Activated CD8-positive, alpha-beta memory T cell treated with anti-CD3 and anti-CD28 coated beads for 1 hour (primary cell): Measurements from ENCODE around the gene PPDPF.

Source experiments
- DNase-seq, 2 donors: peaks; one replicate each; pipeline ENCODE4 v3.0.0-alpha.2; 2020; ENCODE audit warnings: low read depth in 1 of 2; ENCODE audit errors: extremely low read depth in 1 of 2

The PPDPF gene

DNA sequence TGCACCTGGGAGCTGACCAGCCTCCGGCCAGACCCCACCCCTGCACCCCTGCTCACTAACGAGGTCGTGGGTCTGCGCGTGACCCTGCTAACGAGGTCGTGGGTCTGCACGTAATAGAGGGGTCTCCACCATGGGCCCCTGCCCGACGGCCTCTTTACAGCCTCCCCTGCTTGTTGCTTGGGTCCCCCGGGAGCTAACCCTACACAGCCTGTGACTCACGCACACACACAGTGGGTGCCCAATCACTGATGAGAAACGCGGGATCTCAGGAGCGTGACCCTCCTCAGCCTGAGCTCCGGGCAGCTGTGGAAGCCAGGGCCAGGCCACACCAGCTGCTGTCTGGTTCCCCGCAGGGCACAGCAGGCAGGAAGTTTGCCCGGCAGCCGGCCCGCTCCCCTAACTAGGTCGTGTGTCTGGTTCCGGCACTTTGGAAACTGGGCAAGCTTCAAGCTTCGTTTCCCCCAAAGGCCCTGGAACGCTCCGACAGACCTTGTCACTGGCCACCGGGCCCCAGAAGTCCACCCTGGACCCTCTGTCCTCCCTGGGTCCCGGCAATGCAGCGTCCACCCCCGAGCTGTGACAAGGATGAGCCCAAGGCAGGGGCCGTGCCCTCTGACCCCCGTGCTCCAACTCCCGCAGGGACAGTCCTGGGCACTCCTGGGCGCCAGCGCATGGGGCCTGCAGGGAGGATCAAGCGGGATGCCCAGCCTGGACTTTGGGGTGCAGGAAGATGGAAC lies 15.8 kb downstream of the PPDPF start:
- DNase-seq = no peak

- no peak for DNase-seq
Measured at GRCh38 chr20:63536997-63537524, 16.5 kb downstream of the PPDPF start, which contains the start of gene PTK6. TSS of gene PTK6 (minus strand) at chr20:63537376. CDS start at chr20:63537314, 62 bp downstream.

- peak; percentile 79 to 83 for DNase-seq
Measured at GRCh38 chr20:63537525-63538203, 17.1 kb downstream of the PPDPF start.

- DNase-seq = no peak
Measured at GRCh38 chr20:63538204-63539091, 17.9 kb downstream of the PPDPF start.

- no peak for DNase-seq
Measured at GRCh38 chr20:63539092-63539430, 18.5 kb downstream of the PPDPF start.

DNA sequence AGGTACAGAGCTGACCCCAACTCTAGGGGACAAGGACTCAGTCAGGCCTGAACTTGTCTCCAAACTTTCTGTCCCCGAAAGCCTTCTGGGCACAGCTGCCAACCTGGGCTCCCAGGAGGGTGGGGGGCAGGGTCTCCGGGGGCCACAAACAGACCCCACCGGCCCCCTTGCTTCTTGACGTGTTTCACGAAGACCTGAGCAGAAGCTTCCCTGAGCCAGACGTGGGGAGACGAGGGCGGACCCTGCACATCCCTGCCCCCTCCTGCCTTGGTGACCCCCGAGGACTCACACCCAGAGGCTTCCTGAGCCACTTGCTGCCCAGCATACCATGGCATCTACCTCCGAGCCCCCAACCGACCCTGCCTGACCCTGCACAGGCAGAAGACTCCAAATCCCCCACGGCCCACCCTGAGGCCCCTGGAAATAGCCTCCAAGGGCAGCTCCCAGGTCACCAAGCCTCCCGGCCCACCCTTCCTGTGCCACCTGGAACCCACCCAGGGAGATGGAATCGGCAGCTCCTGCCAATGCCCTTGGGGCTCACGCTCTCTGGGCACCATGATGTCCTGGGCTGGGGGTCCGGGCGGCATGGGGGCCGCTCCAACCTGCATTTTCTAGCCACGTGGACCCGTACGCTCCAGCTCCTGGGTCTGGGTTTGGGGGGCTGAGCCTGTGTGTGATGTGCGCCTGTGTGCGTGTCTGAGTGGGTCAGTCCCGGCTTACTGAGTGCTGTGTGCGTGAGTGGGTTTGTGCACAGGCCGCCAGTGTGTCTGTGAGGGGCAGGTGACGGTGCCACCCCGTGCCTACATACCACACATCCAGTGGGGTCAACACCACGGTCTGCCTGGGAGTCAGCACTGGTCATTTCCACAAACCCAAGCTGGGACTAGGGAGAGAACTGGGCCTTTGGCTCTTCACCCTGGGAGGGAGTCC lies 19.1 kb downstream of the PPDPF start:
- no peak for DNase-seq

GRCh38 chr20:63540417-63541186 lies 20.0 kb downstream of the PPDPF start:
- DNase-seq = no peak

- no peak for DNase-seq
Measured at GRCh38 chr20:63541371-63541770, 20.8 kb downstream of the PPDPF start.

GRCh38 chr20:63542031-63542559 lies 21.5 kb downstream of the PPDPF start:
- DNase-seq = no peak

GRCh38 chr20:63542696-63543095 lies 22.1 kb downstream of the PPDPF start:
- DNase-seq = no peak

- no peak for DNase-seq
Measured at GRCh38 chr20:63543131-63543530, 22.6 kb downstream of the PPDPF start.

GRCh38 chr20:63543733-63544132 lies 23.2 kb downstream of the PPDPF start:
- DNase-seq = no peak

- DNase-seq = no peak
Measured at GRCh38 chr20:63544241-63544957, 23.8 kb downstream of the PPDPF start.

- DNase-seq = no peak
Measured at GRCh38 chr20:63544958-63545516, 24.5 kb downstream of the PPDPF start.

GRCh38 chr20:63545814-63546213 lies 25.2 kb downstream of the PPDPF start:
- DNase-seq = no peak

- DNase-seq = no peak
Measured at GRCh38 chr20:63546256-63546955, 25.8 kb downstream of the PPDPF start.

DNA sequence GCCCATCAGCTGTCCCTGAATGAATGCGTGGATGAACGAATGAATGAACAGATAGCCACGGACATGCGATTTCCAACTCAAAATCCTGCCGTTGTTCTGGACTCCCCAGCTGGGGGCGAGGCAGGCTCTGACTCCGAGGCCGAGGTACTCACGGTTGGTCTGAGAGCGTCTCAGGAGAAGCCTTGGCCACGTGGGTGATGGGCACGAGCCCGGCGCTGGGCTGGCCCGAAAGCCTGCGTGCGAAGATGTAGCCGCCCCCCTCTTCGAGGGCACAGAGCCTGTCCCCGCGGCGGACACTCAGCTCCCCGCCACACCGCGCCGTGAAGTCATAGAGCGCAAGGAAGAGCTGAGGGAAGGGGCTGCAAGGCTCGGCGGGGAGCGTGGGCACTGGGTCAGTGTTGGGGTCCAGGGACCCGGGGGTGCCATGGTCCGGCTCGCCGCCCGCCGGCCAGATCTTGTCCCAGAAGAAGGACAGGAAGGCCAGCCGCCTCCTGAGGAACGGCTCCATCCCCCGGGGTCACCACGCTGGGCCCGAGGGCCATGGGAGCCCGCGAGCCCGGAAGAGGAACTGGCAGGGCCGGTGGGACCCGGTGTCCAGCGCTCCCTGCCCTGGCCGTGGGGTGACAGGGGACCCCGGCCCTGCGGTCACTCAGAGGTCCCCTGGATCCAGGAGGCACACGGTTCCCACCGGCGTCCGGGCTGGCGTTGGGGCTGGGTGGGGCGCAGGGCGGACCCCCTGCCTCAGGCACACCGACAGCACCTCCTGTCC lies 26.6 kb downstream of the PPDPF start:
- no peak for DNase-seq
